Neural cell (in vitro differentiated cells): ENCODE results near the gene RABEP2. TPM values are rescaled to one million over a fixed set of nuclear protein-coding genes. Genes with fewer than 3 reads are reported as not detected.
A peak's percentile ranks its signal among the peaks of the same experiment; 100 is the strongest.

Experiments used
- H2AFZ ChIP-seq: fragments of 200-600, 300-800 bp; sonication (generic), shearing (Covaris generic); 2 replicates; pipeline ENCODE4 v1.6.0; 2014; ENCODE audit warnings: low read depth, mild to moderate bottlenecking, antibody characterized with exemption, low read length, moderate library complexity
- H3F3A ChIP-seq: fragments of 200-600 bp; shearing (Covaris generic); 2 replicates; pipeline ENCODE4 v1.6.1; 2016; ENCODE audit warnings: mild to moderate bottlenecking, moderate library complexity, mixed read lengths, antibody characterized with exemption, low read length; ENCODE audit not compliant: insufficient read depth, poor library complexity, severe bottlenecking
- H3K27ac ChIP-seq: fragments of 200-600, 300-800 bp; sonication (generic), shearing (Covaris generic); 2 replicates; pipeline ENCODE4 v1.5.1; 2014; ENCODE audit warnings: mild to moderate bottlenecking, low read length, moderate library complexity
- H3K27me3 ChIP-seq: fragments of 300-800, 200-600 bp; sonication (generic), shearing (Covaris generic); 2 replicates; pipeline ENCODE4 v1.6.0; 2014; ENCODE audit warnings: mild to moderate bottlenecking, low read depth, low read length, moderate library complexity; ENCODE audit not compliant: insufficient read depth
- H3K36me3 ChIP-seq: fragments of 300-800, 200-600 bp; sonication (generic), shearing (Covaris generic); 2 replicates; pipeline ENCODE4 v1.5.1; 2014; ENCODE audit warnings: mild to moderate bottlenecking, antibody characterized with exemption, low read length, moderate library complexity; ENCODE audit not compliant: insufficient read depth
- H3K4me2 ChIP-seq: fragments of 300-800, 200-600 bp; sonication (generic), shearing (Covaris generic); 2 replicates; pipeline ENCODE4 v1.6.0; 2014; ENCODE audit warnings: mild to moderate bottlenecking, low read length
- H3K4me3 ChIP-seq: fragments of 300-800, 200-600 bp; sonication (generic), shearing (Covaris generic); 2 replicates; pipeline ENCODE4 v1.5.1; 2014; ENCODE audit warnings: mild to moderate bottlenecking, low read length, moderate library complexity
- H3K79me2 ChIP-seq: fragments of 200-600 bp; shearing (Covaris generic); replicated peaks from 2 replicates; pipeline ENCODE4 v1.6.0; 2014; ENCODE audit warnings: mild to moderate bottlenecking, low read length, moderate library complexity; ENCODE audit not compliant: insufficient read depth
- H3K9ac ChIP-seq: fragments of 300-800, 200-600 bp; sonication (generic), shearing (Covaris generic); 2 replicates; pipeline ENCODE4 v1.6.1; 2016; ENCODE audit warnings: mild to moderate bottlenecking, low read length, mixed read lengths
- H3K9me2 ChIP-seq: fragments of 200-600 bp; shearing (Covaris generic); 2 replicates; pipeline ENCODE4 v1.6.1; 2016; ENCODE audit warnings: mild to moderate bottlenecking, low read length, mixed read lengths; ENCODE audit not compliant: insufficient read depth
- H3K9me3 ChIP-seq: fragments of 200-600, 300-800 bp; sonication (generic), shearing (Covaris generic); 2 replicates; pipeline ENCODE4 v1.6.1; 2016; ENCODE audit warnings: mild to moderate bottlenecking, mixed run types, low read length, moderate library complexity, mixed read lengths
- H4K20me1 ChIP-seq: fragments of 200-600 bp; shearing (Covaris generic); 2 replicates; pipeline ENCODE4 v1.6.1; 2016; ENCODE audit warnings: mild to moderate bottlenecking, mixed run types; ENCODE audit not compliant: insufficient read depth
- EZH2 ChIP-seq: fragments of 200-600, 300-800 bp; shearing (Covaris generic), sonication (generic); IDR thresholded peaks from 2 replicates; pipeline ENCODE4 v1.6.1; 2014; ENCODE audit warnings: antibody characterized with exemption, low read length, borderline replicate concordance, mild to moderate bottlenecking; ENCODE audit not compliant: insufficient read depth, poor library complexity, severe bottlenecking
- MXI1 ChIP-seq: fragments of 450-650 bp; conservative IDR thresholded peaks from 2 replicates; pipeline ENCODE4 v1.6.1; 2014; ENCODE audit warnings: antibody characterized with exemption, mild to moderate bottlenecking; ENCODE audit not compliant: poor library complexity, severe bottlenecking
- POLR2AphosphoS5 ChIP-seq: IDR thresholded peaks from 2 replicates; pipeline ENCODE4 v1.6.1; 2012
- RAD21 ChIP-seq: fragments of 450-650 bp; conservative IDR thresholded peaks from 2 replicates; pipeline ENCODE4 v1.6.1; 2014; ENCODE audit warnings: antibody characterized with exemption, mild to moderate bottlenecking, moderate library complexity
- SMC3 ChIP-seq: fragments of 450-650 bp; conservative IDR thresholded peaks from 2 replicates; pipeline ENCODE4 v1.6.1; 2014; ENCODE audit warnings: antibody characterized with exemption, mild to moderate bottlenecking, moderate library complexity; ENCODE audit not compliant: poor library complexity
- TAF1 ChIP-seq: IDR thresholded peaks from 2 replicates; pipeline ENCODE4 v1.6.1; 2012; ENCODE audit warnings: low read depth
- polyA plus RNA-seq: library from polyadenylated mRNA; depleted of rRNA; stranded (reverse); fragments of >200 nt; gene quantifications from 2 replicates; pipeline ENCODE4 v1.2.3, GENCODE V29; 2014
- TF ChIP-seq, protein P1 (sequence below): IDR thresholded peaks from 2 replicates; pipeline ENCODE4 v1.6.1; 2012; ENCODE audit warnings: borderline replicate concordance
- TF ChIP-seq, protein P2 (sequence below): fragments of 450-650 bp; IDR thresholded peaks from 2 replicates; pipeline ENCODE4 v1.5.1; 2014; ENCODE audit warnings: antibody characterized with exemption, mild to moderate bottlenecking, moderate library complexity; ENCODE audit not compliant: poor library complexity, severe bottlenecking

The RABEP2 gene
- polyA plus RNA-seq, 1 donor from 2014 or later: 27.5 TPM

DNA sequence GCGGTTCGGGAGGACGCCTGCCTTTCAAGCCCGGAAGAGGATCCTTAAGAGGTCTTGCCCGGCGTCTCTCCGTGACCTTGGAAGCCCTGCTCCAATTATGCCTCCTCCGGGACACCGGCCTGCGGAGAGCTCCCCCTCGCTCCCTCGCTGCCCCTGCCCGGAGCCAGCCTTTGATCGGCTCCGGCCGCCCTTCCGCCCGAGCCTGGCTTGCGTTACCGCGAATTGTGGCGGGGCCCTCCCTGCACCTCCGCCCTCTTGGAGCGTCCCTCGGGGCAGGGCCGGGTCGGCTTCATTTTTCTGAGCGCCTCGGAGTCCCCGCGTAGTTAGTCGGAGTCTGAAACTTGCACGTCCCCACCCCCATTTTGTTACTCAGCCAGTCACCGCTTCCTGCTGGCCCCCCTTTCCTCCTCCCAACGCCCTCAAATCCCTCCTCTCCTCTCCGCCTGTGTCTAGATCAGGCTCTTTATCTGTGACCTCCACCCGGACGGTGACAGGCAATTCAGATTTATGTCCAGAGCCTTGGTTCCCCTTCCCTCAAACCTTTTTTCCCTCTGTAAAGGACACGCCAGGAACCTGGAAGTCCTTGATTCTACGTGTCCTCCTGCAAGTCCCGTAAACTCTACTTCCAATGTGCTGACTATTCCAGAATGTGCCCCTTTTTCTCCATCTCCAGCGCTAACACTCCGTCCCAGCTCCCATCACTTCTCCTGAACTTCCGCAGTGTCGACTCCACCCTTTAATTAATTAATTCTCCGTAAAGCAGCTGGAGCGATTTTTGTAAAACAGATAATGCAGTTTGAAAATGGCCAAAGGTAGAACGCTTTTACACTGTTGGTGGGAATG lies 569 bp upstream of the RABEP2 start:
- Histone ChIP-seq H3K9me3 (no peaks in the 10 kb centered on the region), H3K4me3 (peak overlapping the region; percentile 94), H3K9me2 (no peaks in the 10 kb centered on the region), H3K79me2 (no peaks in the 10 kb centered on the region), H3K36me3 (no peaks in the 10 kb centered on the region), H3K27ac (peak overlapping the region; percentile 74), H3F3A (no peaks in the 10 kb centered on the region), H3K4me2 (peak overlapping the region; percentile 41), H3K27me3 (no peaks in the 10 kb centered on the region), H4K20me1 (no peaks in the 10 kb centered on the region), H2AFZ (peak overlapping the region; percentile 89), H3K9ac (peak overlapping the region; percentile 87)
- TF ChIP-seq, protein P1, sequence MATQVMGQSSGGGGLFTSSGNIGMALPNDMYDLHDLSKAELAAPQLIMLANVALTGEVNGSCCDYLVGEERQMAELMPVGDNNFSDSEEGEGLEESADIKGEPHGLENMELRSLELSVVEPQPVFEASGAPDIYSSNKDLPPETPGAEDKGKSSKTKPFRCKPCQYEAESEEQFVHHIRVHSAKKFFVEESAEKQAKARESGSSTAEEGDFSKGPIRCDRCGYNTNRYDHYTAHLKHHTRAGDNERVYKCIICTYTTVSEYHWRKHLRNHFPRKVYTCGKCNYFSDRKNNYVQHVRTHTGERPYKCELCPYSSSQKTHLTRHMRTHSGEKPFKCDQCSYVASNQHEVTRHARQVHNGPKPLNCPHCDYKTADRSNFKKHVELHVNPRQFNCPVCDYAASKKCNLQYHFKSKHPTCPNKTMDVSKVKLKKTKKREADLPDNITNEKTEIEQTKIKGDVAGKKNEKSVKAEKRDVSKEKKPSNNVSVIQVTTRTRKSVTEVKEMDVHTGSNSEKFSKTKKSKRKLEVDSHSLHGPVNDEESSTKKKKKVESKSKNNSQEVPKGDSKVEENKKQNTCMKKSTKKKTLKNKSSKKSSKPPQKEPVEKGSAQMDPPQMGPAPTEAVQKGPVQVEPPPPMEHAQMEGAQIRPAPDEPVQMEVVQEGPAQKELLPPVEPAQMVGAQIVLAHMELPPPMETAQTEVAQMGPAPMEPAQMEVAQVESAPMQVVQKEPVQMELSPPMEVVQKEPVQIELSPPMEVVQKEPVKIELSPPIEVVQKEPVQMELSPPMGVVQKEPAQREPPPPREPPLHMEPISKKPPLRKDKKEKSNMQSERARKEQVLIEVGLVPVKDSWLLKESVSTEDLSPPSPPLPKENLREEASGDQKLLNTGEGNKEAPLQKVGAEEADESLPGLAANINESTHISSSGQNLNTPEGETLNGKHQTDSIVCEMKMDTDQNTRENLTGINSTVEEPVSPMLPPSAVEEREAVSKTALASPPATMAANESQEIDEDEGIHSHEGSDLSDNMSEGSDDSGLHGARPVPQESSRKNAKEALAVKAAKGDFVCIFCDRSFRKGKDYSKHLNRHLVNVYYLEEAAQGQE: no peak
- TF ChIP-seq EZH2: no peak
- no peak for TF ChIP-seq RAD21
- TF ChIP-seq MXI1: no peak
- no peak for TF ChIP-seq POLR2AphosphoS5

DNA sequence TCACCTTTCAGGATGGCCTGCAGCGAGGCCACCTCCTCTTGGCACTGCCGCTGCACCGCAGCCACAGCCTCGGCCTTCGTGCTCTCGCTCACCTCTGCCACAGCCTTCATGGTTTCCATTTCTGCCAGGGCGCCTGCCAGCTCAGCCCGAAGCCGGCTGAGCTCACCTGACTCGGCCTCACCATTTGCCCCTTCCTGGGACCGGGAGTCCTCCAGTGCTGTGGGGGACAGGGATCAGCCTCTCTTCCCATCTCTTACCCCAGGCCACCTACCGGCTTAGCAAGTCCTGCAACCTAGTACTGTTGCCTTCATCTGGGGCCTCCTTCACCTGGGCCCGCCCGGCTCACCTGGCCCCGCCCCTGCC lies 658 bp downstream of the RABEP2 start:
- Histone ChIP-seq H3K4me2 (peak overlapping the region; percentile 50), H3K4me3 (peak overlapping the region; percentile 94), H4K20me1 (no peaks in the 10 kb centered on the region), H3K27me3 (no peaks in the 10 kb centered on the region), H3K27ac (peak overlapping the region; percentile 74), H3K9me3 (no peaks in the 10 kb centered on the region), H3F3A (no peaks in the 10 kb centered on the region), H3K9me2 (no peaks in the 10 kb centered on the region), H2AFZ (peak overlapping the region; percentile 89), H3K36me3 (no peaks in the 10 kb centered on the region), H3K79me2 (no peaks in the 10 kb centered on the region), H3K9ac (peak overlapping the region; percentile 87)
- no peak for TF ChIP-seq EZH2
- TF ChIP-seq, protein P2, sequence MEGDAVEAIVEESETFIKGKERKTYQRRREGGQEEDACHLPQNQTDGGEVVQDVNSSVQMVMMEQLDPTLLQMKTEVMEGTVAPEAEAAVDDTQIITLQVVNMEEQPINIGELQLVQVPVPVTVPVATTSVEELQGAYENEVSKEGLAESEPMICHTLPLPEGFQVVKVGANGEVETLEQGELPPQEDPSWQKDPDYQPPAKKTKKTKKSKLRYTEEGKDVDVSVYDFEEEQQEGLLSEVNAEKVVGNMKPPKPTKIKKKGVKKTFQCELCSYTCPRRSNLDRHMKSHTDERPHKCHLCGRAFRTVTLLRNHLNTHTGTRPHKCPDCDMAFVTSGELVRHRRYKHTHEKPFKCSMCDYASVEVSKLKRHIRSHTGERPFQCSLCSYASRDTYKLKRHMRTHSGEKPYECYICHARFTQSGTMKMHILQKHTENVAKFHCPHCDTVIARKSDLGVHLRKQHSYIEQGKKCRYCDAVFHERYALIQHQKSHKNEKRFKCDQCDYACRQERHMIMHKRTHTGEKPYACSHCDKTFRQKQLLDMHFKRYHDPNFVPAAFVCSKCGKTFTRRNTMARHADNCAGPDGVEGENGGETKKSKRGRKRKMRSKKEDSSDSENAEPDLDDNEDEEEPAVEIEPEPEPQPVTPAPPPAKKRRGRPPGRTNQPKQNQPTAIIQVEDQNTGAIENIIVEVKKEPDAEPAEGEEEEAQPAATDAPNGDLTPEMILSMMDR: peak; percentile 8
- no peak for TF ChIP-seq RAD21

DNA sequence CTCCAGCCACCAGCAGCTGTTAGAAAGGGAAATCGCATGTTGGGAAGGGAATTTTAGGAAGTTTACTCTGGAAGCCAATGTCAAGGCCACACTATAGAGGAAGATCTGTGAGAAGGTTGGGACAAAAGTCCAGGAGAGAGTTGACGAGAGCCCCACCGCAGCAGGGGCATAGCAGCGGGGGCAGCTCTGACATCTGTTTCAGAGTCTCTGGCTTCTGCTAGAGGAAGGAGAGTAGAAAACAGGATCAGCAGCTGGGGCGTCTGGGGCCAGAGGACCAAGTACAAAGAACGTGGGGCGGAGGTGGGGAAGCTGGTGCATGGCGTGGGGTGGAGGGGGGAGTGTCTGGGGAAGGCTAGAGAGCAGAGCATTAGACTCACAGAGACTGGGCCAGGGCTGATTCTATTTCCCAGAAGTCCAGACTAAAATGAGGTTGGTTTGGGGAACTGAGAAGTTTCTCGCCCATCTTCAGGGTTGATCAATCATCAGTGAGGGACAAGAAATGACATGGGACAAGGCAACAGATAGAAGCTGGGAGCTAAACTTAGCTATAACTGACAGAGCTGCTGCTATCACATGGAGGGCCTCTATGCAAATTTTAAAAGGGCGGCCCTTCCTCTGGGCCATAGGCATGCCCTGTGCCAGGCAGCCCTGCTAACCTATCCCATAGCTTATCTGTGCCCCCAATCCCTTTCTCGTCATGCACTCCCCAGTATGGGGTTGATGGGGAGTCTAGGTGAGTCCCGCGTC lies 1.2 kb downstream of the RABEP2 start:
- Histone ChIP-seq H3K36me3 (no peaks in the 10 kb centered on the region), H3K9ac (peak overlapping the region; percentile 87), H3K4me2 (peak overlapping the region; percentile 50), H3K9me3 (no peaks in the 10 kb centered on the region), H3K9me2 (no peaks in the 10 kb centered on the region), H3F3A (no peaks in the 10 kb centered on the region), H3K27ac (no peak overlapping the region), H2AFZ (peak overlapping the region; percentile 89), H4K20me1 (no peaks in the 10 kb centered on the region), H3K4me3 (peak overlapping the region; percentile 94), H3K79me2 (no peaks in the 10 kb centered on the region), H3K27me3 (no peaks in the 10 kb centered on the region)
- TF ChIP-seq, protein P2: no peak
- TF ChIP-seq TAF1 (no peak), RAD21 (no peak), EZH2 (no peak), MXI1 (no peak), POLR2AphosphoS5 (no peak), SMC3 (no peak)
- TF ChIP-seq, protein P1: no peak
